Glomerular endothelial cell (primary cell): Measurements from ENCODE around the gene CTDSP1. TPM values are rescaled to one million over a fixed set of nuclear protein-coding genes. Genes with fewer than 3 reads are reported as not detected.

ENCODE experiments used
- DNase-seq: peaks from one replicate; pipeline ENCODE4 v3.0.0-alpha.2; 2011; ENCODE audit warnings: low read depth, low spot score; ENCODE audit errors: extremely low read depth
- total RNA-seq: library from RNA; depleted of rRNA; stranded (reverse); fragments of >200 nt; gene quantifications from 2 replicates; pipeline ENCODE4 v1.2.3, GENCODE V29; 2015

CTDSP1 gene
- total RNA-seq, 1 donor from 2014 or later = 72.6 TPM

DNA sequence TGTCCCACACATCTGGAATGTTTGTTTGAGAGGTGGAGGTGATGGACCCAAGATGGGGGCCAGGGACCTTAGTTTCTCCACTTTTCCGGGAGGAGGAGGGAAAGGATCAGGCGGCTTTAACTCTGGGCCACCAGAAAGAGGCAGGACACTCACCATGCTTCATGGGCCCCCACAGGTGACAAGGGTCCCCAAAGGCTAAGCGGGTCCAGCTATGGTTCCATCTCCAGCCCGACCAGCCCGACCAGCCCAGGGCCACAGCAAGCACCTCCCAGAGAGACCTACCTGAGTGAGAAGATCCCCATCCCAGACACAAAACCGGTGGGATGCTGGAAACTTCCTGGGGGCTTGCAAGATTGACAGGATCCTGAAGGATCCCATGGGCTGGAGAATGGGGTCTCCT, 16.9 kb upstream of the CTDSP1 start:
- DNase-seq = no peak

DNA sequence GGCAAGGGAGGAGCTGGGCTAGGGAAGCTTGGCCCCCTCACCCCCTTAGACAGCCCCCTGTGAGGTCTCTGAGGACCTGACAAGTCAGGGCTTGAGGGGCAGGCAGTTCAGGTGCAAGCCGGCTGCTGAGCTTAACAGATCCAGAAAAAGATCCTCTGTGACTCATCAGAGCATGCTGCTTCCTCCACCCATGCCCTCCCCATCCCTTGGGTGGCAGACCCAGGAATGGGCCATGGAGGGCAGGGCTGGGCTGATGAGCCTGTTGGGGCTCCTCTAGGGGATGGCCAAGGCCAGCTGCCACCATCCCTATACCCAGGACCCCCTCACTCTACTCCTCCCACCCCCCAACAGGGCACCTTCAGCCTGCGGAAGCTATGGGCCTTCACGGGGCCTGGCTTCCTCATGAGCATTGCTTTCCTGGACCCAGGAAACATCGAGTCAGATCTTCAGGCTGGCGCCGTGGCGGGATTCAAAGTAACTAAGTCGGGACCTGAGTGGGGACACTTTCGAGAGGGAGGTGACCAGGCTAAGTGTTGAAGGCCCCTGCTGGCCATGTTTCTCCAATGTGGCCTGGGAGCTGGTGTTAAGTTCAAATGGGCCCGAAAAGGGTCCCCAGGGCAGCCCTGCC, 15.7 kb upstream of the CTDSP1 start:
- no peak for DNase-seq

DNA sequence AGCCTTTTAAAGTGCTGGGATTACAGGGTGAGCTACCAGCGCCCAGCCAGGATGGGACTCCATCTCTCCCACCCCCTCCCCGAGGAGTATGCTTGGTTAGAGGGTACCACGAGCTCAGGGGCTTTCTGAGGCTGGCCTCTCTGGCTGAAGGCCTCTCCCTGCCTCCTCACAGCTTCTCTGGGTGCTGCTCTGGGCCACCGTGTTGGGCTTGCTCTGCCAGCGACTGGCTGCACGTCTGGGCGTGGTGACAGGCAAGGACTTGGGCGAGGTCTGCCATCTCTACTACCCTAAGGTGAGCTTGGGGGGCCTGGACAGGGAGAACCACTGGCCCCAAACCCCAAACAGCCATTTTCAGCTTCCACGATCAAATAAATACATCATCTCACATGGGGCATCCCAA, 14.7 kb upstream of the CTDSP1 start:
- no peak for DNase-seq

DNA sequence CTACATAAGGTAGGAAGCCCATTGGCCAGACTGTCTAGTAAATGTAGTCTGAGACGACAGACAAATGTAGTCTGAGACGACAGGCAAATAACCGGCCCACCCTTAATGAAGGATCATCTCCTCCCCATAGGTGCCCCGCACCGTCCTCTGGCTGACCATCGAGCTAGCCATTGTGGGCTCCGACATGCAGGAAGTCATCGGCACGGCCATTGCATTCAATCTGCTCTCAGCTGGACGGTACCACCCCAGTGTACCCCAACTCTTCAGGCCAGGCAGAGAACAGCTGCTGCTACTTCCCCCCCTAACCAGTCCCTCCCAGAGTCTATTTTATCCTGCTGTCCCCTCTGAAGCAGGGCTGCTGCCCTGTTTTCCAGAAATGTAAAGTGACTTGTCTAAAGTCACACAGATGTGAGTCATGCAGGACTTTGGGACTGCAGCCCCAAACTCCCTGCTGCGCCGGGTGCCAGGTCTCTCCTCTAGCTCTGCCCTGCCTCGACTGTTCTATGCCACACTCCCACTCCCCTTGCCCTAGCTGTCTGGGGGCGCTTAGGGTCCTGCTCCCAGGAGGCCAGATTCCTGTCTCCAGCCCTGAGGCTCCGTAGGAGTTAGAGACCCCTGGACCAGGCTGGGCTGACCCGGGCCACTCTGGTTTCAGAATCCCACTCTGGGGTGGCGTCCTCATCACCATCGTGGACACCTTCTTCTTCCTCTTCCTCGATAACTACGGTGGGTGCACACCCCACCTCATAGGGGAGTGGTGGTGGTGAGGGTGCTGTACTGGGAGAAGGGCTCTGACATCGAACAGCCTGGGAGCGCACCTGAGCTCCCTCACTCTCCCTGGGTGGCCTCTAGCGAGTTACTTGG, 12.9 kb upstream of the CTDSP1 start:
- DNase-seq = no peak

DNA sequence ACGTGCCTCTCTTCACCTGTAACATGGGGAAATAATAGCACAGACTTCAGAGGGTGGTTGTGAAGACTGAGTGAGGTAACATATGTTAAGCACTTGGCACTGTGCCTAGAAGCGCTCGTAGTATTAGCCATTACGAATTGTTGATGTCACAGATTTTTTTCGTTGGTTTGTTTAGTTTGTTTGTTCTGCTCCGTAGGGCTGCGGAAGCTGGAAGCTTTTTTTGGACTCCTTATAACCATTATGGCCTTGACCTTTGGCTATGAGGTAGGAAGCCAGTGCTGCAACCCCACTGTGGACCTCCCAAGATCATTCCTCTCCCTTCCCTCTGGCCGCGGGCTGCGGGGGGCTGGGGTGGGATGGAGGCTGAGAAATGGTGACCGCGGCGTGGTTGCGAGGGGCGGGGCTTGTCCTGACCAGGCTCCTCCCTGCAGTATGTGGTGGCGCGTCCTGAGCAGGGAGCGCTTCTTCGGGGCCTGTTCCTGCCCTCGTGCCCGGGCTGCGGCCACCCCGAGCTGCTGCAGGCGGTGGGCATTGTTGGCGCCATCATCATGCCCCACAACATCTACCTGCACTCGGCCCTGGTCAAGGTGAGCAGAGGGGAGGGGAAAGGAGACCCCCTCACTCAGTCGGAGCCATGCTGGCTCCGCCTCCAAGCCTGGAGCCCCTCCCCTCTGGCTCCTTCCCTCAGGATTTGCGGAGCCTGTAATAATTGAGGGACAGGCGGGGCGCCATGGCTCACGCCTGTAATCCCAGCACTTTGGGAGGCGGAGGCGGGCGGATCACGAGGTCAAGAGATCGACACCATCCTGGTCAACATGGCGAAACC, 12.1 kb upstream of the CTDSP1 start:
- DNase-seq = no peak

DNA sequence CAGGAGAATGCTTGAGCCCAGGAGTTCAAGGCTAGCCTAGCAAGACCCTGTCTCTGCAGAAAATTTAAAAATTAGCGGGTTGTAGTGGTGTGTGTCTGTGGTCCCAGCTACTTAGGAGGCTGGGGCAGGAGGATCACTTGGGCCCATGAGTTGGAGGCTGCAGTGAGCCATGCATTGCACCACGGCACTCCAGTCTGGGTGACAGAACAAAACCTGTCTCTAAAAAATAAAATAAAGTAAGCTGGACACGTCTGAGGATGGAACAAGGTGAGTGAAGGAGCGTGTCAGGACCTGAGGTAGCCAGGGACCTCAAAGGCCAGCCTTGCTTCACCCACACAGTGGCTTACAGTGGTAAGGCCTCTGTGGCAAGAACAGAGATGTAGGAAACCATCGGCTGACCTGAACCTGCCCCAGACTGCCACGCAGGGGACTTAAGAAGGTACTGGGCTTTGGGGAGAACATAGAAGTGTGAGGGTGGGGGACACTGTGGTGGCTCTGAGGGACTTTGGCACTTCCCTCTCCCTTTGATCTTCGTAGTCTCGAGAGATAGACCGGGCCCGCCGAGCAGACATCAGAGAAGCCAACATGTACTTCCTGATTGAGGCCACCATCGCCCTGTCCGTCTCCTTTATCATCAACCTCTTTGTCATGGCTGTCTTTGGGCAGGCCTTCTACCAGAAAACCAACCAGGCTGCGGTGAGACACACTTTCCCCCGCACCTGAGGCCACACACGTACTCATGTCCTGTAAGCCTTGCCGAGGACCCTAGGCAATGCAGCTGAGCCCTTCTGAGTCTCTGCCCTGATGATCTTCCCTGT, 10.1 kb upstream of the CTDSP1 start:
- no peak for DNase-seq

DNA sequence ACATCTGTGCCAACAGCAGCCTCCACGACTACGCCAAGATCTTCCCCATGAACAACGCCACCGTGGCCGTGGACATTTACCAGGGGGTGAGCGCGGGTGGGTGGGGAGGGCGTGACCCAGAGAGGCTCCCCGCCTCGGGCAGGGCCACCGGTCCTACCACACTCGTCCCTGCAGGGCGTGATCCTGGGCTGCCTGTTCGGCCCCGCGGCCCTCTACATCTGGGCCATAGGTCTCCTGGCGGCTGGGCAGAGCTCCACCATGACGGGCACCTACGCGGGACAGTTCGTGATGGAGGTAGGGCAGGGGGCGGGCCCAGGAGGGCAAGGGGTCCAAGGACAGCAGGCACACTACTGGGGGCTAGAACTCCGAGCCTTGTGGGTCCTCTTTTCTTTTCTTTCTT, 8.5 kb upstream of the CTDSP1 start:
- no peak for DNase-seq

DNA sequence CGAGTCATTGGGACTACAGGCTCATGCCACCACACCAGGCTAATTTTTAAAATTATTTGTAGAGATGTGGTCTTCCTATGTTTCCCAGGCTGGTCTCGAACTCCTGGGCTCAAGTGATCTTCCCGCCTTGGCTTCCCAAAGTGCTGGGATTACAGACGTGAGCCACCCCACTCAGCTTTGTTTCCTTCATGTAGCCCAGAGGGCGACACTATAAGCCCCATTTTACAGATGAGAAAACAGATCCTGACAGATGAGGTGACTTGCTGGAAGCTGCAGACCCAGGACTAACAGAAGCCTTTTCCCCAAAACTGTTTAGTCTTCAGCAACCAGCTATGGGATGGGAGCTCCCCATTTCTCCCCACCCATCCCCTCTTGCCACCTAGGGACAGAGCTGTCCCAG, 7.2 kb upstream of the CTDSP1 start:
- DNase-seq = no peak

DNA sequence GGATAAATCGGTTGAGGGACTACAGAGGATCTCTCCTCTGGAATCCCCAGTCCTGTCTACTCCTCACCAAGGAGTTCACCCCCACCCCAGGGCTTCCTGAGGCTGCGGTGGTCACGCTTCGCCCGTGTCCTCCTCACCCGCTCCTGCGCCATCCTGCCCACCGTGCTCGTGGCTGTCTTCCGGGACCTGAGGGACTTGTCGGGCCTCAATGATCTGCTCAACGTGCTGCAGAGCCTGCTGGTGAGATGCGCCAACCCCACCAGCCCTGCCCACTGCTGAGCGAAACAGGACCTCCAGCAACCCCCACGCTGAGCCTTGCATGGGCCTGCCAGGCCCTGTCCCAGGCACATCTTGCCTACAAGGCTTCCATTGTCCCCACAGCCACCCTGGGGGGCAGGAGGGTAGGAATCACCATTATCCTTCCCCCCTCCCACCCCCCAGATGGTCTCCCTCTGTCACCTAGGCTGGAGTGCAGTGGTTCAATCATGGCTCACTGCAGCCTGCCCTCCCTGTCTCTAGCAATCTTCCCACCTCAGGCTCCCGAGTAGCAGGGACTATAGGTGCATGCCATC, 6.7 kb upstream of the CTDSP1 start:
- no peak for DNase-seq

DNA sequence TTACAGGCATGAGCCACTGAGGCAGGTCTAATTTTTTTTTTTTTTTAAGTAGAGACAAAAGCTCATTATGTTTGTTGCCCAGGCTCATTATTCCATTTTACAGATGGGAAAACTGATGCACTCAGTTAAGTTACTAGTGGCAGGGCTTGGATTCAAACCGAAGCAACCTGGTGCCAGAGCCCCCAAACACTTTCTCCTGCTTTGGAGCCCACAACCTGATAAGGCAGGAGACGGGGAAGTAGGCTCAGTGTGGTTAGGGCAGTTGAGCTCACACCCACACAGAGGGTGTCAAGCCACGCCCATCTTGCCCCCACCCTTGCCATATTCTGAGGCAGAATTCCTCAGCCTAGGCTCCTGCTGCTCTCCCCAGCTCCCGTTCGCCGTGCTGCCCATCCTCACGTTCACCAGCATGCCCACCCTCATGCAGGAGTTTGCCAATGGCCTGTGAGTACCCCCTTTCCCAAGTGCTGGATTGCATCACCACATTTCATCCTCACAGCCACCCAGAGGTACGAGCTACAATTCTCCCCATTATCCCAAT, 5.8 kb upstream of the CTDSP1 start:
- DNase-seq = no peak

DNA sequence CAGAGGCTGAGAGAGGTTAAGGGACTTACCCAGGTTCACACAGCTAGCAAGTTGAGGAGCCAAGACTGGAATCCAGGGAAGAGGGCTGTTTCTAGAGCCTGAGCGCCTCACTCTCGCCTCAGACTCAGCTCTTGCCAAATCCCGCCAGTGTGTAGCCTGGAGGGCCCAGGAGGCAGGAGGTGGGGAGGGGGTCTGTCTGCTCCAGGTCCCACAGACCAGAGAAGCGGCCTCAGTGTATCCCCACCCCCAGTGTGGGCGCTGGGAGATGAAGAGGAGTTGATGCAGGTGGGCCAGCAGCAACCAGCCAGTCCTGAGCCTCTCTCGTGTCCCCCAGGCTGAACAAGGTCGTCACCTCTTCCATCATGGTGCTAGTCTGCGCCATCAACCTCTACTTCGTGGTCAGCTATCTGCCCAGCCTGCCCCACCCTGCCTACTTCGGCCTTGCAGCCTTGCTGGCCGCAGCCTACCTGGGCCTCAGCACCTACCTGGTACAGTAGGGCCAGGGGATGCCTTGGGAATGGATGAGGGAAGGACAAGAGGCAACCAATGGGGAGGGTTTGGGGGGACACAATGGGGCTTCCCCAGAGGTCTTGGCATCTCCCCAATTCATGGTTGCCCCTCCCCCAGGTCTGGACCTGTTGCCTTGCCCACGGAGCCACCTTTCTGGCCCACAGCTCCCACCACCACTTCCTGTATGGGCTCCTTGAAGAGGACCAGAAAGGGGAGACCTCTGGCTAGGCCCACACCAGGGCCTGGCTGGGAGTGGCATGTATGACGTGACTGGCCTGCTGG, 5.2 kb upstream of the CTDSP1 start:
- DNase-seq = no peak

DNA sequence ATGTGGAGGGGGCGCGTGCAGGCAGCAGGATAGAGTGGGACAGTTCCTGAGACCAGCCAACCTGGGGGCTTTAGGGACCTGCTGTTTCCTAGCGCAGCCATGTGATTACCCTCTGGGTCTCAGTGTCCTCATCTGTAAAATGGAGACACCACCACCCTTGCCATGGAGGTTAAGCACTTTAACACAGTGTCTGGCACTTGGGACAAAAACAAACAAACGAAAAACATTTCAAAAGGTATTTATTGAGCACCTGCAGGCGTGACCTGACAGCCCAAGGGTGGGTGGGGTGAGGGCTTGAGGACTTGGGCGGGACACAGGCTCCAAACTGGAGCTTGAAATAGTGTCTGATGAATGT, 4.6 kb upstream of the CTDSP1 start:
- DNase-seq = no peak

DNA sequence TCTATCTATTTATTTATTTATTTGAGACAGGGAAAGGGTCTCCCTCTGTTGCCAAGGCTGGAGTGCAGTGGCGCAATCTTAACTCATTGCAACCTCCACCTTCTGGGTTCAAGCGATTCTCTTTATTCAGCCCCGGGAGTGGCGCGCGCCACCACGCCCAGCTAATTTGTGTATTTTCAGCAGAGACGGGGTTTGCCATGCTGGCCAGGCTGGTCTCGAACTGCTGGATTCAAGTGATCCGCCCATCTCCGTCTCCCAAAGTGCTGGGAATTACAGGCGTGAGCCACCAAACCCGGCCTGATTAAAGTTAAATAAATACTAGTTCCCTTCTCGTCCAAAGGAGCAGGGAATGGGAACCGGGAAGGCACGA, 4.2 kb upstream of the CTDSP1 start:
- no peak for DNase-seq

DNA sequence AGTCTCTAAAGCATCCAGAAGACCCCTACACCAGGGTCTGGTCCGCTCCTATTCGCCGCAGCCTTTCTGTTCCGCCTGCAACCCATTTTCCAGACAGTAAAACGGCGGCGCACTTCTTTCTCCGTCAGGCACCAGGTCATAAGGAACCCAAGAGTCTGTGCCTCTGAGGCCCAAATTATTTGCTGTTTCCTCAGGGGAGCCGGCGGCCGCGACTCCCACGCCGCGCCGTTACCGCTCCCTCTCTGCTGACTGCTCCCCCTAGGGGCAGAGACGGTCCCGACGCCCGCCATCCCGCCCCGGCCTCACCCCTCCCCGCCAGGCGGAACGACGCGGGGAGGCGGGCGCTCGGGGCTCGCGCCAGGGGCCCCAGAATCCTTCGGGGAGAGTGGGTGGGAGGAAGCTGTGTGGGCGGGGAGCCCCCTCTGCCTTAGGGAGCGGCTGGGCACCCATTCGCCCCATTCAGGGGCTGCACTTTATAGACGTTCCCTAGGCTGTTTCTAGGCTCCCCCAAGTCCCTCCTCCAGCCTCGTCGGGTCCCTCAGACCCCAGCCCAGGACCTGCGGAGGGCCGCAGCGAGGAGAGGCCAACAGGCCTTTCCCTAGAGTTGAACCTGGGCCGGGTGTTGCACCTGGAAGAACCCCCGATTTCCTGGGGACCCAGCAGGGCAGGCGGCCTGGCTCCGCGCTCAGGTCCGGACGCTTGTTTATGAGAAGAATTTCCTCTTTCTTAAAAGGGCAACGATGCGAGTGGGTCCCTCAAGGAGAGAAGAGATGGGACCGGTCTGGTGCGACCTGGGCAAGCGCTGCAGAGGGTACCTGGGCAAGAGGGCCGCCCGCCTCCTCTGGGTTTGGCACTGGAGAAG, 3.6 kb upstream of the CTDSP1 start:
- peak; percentile 74 for DNase-seq

DNA sequence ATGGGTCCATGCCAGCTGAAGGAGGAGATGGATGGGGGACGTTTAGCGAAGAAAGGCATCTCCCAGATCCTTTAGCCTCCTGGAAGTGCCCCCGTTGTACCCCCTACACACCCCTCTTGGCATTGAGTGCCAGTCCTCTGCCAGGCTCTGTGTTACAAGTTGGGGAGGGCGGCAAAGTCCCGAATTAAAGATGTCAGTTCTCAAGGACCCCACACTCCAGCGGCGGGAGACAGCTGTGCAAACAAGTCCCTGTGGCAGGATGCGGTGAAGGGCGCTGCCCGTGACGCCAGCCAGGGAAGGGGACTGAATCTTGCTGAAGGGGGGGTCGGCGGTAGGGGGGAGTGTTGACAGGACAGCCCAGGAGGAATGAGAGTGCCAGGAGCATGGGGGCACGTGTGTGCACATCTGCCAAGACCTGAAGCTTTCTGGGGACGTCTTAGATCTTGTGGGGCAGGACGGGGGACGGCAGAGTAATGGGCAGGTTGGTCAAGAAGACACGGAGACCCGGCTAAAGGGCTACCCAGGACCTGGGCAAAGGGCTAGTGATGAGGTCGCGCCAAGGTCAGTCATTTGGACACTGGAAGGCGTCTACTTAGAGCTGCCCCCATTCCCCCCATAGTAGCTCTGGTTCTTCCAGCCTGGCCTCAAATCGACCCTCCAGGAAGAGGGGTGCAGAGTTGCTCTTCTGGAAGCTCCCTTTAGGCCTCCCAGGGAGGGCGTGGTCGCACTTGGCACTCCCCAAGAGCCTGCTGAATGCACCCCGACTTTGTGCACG, 2.8 kb upstream of the CTDSP1 start:
- DNase-seq = no peak

DNA sequence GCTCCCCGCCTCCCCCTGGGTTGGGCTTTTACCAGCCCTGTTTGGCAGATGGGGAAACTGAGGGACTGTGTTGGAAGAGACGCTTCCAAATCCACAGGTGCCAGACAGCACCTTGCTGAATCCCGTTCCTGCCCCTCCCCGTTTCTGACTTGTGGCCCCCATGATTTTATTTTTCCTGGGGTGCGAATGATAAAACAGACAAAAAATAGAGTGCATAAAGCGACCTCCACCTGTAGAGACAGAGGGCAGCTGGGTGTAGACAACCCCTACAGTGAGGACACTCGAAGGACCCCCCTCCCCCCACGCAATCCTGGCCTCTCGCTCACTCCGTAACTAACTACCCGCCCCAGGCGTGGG, 2.2 kb upstream of the CTDSP1 start:
- no peak for DNase-seq

DNA sequence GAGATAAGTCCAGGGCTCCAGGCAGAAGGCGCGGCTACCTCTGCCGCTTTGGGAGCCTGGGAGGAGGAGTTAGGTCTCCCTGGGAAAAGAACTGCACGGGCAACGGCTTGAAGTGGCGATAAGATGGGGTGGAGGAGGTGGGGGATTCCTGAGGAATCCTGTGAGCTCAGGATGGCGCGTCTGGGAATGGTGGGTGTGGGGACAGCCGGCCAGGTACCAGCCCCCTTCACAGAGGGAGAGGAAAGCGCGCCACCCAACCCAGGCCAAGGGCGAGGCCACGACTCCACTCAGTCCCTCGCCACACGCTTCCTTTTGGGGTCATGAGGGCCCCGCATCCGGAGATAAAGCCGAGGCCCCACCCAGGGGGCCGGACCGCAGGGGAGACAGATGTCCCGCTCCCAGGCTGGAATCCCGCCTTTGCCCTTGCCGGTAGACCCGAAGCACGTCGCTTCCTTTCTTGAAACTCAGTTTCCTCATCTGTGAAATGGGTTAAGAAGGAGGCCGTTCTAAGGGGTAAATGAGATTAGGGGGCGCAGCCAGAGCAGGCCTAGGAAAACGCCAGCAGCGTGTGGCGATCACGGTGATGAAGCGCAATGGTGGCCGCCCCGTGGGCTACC, 1.7 kb upstream of the CTDSP1 start:
- no peak for DNase-seq
